GDM1 (cell line): Measurements from ENCODE around the gene SPRY4.
A peak's percentile ranks its signal among the peaks of the same experiment; 100 is the strongest.
"Not testable (repeated sequence)": the region's sequence is repeated elsewhere in the genome, so short reads cannot be mapped to it uniquely, and the experiment has no call there.

Experiments
- DNase-seq: peaks from one replicate; lab custom pipeline; 2025; lab: John Stamatoyannopoulos, UW

SPRY4 gene

GRCh38 chr5:142333749-142334148 is 8.9 kb upstream of the SPRY4 start:
- not testable (repeated sequence) for DNase-seq

DNA sequence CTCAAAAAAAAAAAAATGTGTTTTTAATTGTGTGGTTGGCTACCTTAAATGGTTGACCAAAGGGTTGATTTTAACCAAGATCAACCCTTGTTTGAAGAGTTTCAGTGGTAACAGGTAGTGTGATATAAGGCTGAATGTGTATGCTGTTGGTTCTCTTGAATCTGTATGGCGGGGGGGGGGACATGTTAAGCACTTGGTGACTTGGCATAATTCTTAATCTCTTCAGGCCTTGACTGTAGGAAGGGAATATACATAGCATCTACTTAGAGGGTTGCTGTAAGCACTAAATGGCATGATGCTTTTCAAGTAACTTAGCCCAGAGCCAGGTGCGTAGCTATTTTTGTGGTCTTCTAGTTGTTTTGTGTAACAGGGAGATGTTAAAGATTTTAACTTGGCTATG is 5.6 kb upstream of the SPRY4 start:
- no peak for DNase-seq

DNA sequence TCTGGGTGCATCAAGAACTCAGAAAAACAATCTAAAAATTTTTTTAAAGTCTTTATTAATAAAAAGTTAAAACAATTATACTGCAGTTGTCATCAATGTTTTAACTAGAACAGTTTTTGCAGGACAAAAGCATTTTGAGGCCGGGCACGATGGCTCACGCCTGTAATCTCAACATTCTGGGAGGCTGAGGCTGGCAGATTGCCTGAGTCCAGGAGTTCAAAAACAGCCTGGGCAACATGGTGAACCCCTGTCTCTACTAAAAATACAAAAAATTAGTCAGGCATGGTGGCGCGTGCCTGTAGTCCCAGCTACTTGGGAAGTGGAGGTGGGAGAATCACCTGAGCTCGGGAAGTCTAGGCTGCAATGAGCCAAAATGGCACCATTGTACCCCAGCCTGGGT is 5.2 kb upstream of the SPRY4 start:
- DNase-seq: no peak

GRCh38 chr5:142327111-142327842 is 2.5 kb upstream of the SPRY4 start:
- DNase-seq: no peak

GRCh38 chr5:142326480-142326938 is 1.7 kb upstream of the SPRY4 start:
- DNase-seq: no peak

- no peak for DNase-seq
Measured at GRCh38 chr5:142325725-142326479, 1.1 kb upstream of the SPRY4 start.

GRCh38 chr5:142324136-142324870 is 518 bp downstream of the SPRY4 start:
- DNase-seq: no peak

- no peak for DNase-seq
Measured at GRCh38 chr5:142323480-142324135, 1.2 kb downstream of the SPRY4 start.

DNA sequence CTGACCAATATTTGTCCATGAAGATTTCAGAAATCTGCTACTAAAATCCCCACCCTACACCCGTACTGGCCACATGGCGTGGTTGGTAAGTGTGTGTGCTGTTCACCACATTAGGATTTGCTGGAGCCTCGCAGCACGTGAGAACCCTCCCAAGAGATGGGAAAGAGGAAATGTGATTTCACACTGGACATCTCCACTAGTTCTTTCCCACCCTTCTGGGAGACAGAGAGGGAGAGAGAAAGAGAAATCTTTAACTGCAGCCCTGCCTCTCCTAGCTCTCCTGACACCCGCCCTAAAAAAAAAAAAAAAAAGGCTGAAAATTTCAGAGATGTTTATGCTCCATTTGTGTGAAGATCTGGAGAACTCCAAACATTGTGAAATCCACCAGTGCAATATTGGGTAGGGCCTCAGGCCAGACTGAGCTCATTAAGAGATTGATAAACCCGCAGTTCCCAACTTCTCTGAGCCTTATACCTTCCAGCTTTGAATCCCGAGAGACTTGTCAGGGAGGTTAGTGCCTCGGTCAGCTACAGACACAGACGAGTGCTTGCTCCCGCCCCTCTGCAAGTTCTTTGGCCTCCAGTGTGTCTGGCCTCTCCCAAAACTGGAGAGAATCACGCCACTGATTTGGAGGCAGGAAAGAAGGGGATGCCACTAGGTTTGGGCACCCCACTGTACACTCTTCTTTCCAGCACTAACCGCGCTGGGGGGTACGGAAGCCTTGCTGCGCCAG is 1.9 kb downstream of the SPRY4 start:
- DNase-seq: no peak

DNA sequence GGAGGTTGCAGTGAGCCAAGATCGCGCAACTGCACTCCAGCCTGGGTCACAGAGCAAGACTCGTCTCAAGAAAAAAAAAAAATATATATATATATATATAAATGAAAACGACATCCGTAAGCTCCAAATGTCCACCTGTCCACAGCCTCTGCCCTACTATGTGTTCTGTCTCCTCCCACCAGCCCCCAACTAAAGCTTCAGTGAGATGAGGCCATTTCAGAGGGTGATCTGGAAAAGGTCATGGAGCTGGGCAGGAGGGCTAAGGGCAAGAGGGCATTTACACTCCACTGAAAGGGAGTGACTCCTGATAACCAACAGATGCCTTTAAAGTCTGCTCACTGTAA is 2.4 kb downstream of the SPRY4 start:
- no peak for DNase-seq

GRCh38 chr5:142320851-142321560 is 3.8 kb downstream of the SPRY4 start:
- peak; percentile 16 for DNase-seq

DNA sequence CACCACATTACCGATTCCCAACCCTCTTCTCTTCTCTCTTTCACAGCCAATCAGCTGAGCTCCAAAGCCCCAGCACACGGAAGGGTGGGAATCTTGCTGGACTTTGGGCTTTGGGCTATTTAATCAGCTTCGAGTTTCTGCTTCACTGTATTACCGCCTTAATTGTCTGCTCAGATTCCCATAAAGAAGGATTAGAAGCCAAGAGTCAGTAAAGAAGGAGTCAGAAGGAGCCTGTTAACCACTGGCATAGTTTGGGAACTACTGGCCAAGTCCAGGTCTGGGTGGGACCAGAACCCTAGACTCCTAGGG is 4.4 kb downstream of the SPRY4 start:
- DNase-seq: no peak

- DNase-seq: no peak
Measured at GRCh38 chr5:142319560-142320429, 5.0 kb downstream of the SPRY4 start.

GRCh38 chr5:142319105-142319504 is 5.7 kb downstream of the SPRY4 start:
- no peak for DNase-seq

DNA sequence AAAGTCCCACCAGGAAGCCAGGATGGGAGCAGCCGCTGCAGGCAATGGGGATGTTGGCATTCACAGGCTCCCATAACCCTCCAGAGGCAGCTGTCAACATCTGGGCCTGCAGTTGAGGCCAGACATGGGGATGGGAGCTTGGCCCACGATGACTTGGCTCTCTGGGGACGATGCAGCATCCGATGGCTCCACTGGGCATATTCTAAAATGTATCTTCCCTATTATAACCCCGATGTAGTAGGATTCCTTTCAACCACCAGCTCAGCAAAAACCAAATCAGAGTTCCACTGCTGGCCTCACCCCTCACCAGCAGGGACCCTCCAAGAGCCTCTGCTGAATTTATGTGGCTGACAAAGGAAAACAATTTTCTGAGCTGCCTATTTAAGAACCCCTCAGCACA is 7.1 kb downstream of the SPRY4 start:
- no peak for DNase-seq

GRCh38 chr5:142317173-142317572 is 7.6 kb downstream of the SPRY4 start:
- no peak for DNase-seq

- no peak for DNase-seq
Measured at GRCh38 chr5:142316681-142317080, 8.1 kb downstream of the SPRY4 start.

DNA sequence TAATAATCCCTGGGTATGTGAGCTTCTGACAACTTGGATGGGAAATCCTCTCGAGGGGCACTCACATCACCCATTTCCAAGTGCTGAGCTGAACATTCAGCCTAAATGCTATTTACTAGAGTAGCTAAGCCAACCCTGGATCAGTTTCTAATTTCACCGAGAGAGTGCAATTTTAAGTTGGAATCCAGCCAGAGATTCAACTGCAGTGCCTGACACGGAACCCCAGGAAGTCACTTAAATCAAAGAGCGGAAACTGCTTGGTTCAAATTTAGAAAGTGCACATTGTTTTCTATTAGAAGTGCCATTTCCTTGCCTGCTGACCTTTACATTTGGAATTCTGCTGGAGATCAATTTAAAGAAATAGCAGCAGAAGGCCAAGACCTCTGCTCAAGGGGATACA is 8.8 kb downstream of the SPRY4 start:
- no peak for DNase-seq

DNA sequence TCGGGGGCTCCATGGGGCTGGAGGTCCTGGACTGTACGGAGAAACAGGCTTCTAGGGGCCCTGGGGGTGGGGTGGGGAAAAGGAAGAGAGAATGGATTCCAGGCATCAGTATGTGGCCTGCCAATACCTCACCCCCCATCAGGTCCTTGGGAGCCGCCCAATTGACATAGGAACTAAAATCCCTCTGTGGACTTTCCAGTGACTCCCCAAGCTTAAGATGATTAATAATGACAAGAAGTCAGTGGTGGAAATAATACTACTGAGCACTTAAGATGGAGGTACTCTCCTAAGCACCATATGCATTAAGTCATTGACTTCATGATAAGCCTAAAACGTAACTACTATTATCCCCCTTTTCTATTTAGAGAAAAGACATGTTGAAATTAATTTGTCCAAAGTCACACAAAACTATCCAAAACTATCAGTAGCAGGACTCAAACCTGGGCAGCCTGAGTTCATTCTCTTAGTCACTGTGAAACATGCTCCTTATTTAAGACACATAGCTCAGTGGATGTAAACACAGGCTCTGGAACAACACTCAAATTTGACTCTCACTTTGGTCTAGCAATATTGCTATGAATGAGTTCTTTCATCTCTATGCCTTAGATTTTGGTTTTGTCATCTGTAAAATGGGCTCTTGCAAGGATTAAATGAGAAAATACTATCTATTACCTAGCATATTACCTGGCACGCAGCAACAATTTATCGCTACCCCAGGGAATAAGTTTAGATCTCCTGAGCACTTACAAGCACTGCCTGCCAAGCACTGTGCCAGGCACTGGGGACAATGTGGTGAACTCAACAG is 9.5 kb downstream of the SPRY4 start:
- no peak for DNase-seq
